NCI-H146 (cell line): ENCODE results near the gene HP.

Experiments used
- DNase-seq: peaks from one replicate; lab custom pipeline; 2025; lab: John Stamatoyannopoulos, UW

HP gene

DNA sequence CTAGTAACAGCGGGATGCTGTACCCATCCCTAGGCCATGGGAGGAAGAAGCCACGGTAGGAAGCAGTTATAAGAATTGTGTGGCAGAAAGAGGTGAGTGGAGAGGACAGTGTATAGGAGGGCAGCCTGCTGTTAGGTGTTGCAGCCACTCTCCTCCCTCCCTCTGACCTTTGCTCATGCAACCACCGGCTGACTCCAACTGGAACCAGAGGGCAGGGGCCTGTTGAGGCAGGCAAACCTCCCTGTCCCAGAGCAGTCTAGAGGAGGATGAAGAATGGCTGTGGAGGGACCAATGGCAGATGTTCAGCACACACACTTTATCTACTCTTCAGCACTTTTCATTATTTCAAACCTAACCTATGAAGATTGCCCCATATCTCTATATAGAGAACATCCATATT is 36.9 kb downstream of the HP start:
- DNase-seq = no peak

DNA sequence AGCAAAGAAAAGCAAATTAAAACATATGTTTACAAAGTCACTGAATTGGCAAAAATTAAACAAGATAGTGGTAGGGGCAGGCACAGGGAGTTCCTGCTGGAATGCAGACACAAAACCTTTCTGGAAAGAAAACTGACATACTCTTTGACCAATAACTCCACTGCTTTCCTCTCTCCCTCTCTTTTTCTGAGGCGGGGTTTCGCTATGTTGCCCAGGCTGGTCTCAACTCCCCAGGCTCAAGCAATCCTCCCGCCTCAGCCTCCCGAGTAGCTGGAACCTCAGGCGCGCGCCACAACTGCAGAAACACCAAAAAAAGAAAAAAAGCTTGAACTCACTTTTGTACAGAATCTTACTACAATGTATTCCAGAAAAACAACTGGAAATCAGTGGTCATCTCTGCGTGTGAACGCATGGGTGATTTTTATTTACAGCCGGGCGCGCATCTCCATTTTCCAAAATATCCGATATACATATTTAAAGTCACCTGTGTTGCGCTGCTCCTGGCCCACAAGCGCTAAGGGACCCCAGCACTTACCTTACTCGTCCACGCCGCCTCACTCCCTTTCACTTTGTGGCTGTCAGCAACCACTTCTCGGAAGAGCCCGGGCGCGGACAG is 38.6 kb downstream of the HP start:
- DNase-seq = peak; percentile 7

- peak; percentile 96 for DNase-seq
Observed at GRCh38 chr16:72093448-72094265, 39.4 kb downstream of the HP start, which contains the start of the genes DHX38 and TXNL4B. Gene DHX38, plus strand, starts transcription at chr16:72093847. Its CDS starts 2,311 bp downstream, at chr16:72096158. Gene TXNL4B, minus strand, starts transcription at chr16:72093620. Its CDS starts 2,871 bp downstream, at chr16:72090749.

GRCh38 chr16:72094266-72094610 is 39.9 kb downstream of the HP start:
- DNase-seq = no peak

- DNase-seq = no peak
Observed at GRCh38 chr16:72098936-72099335, 44.6 kb downstream of the HP start.

DNA sequence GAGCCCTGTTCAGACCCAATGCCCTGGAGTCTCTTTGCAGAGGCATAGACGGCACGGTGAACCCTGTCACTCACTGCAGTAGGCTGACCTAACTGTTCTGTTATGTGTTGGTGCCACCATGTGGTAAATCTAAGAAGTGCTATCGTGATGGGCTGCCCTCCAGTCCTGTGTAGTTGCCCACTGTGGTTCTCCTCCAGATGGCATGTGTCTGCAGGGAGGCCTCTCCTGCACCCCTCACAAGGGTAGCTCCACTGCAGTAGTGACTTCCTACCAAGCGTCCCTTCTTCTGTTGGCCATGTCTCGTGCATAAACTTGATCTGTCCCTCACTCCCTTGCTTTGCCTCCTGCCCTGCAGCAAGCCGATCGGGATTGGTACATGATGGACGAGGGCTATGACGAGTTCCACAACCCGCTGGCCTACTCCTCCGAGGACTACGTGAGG is 45.1 kb downstream of the HP start:
- DNase-seq = peak; percentile 25

- no peak for DNase-seq
Observed at GRCh38 chr16:72101195-72101594, 46.9 kb downstream of the HP start.

DNA sequence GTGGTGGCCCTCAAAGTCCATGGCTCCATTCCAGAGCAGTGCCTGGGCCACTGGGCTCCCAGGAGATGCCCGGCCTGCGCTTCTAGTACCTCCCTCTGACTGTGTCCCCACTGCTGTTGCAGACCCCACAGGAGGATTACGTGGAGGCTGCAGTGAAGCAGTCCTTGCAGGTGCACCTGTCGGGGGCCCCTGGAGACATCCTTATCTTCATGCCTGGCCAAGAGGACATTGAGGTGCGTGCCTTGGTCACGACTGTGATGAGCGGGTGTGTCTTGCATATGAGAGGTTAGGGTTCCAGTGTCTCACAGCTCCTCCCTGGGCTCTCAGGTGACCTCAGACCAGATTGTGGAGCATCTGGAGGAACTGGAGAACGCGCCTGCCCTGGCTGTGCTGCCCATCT is 50.6 kb downstream of the HP start:
- no peak for DNase-seq

DNA sequence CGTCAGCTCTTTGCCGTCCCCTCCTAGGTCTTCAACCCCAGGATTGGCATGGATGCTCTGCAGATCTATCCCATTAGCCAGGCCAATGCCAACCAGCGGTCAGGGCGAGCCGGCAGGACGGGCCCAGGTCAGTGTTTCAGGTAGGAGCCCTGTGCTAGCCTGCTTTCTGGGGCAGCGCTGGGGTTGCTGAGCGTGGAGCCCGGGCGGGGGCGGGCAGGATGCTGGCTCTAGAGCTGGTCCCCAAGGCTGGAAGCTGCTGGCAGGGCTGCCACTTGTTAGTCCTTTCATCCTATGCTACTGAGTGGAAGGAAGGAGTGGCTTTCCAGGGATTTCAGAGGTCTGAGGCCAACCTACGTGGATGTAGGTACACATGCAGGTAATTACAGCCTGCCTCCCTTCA is 51.7 kb downstream of the HP start:
- DNase-seq = no peak

- DNase-seq = no peak
Observed at GRCh38 chr16:72107371-72107770, 53.1 kb downstream of the HP start.

GRCh38 chr16:72108353-72109102 is 54.2 kb downstream of the HP start:
- no peak for DNase-seq

DNA sequence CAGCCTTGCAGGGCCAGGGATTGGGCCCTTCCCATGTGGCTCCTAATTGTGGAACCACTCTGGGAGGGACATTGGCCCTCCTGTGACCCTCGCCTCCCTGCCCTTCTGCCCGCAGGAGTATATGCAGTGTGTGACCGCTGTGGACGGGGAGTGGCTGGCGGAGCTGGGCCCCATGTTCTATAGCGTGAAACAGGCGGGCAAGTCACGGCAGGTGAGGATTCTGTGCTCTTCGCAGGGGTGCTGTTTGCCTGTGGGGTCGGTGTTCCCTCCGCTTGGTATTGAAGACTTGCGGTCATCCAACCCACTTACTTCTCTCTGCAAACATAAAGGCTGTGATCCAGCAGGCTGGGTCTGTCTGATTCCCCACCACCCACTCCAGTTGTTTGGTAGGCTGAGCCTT is 55.0 kb downstream of the HP start:
- no peak for DNase-seq

DNA sequence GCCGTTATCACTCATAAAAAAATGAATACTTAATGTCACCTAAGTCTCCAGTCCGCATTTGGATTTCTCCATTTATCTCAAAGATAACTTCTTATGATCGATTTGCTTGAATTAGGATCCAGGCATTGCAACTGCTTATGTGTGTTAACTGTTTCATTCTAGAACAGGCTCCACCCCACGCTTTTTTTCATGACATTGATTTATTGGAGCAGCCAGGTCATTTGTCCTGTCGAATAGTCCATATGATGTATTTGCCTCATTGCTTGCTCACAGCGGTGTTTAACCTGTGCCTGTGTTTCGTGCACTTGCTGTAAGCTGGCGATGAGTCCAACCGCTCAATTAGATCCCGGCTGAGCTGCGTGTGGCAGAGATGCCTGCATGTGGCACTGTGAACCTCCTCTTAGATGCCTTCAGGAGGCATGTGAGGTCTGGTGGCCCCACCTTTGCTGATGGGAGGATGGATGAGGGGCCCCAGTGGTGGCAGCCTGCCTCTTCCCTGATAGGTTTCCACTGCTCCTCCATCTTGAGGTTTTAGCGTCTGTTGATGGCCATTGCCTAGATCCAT is 55.7 kb downstream of the HP start:
- no peak for DNase-seq
